ENCODE results near the gene GPR39. TPM values are rescaled to one million over a fixed set of nuclear protein-coding genes. Genes with fewer than 3 reads are reported as not detected.

The GPR39 gene
- total RNA-seq, 6 donors from 2014 or later = 10.1 to 45.9 (median 24.0) TPM

GRCh38 chr2:132420816-132421805 is 4.5 kb downstream of the GPR39 start:
- Histone ChIP-seq H3K9me3 (no peaks in the 10 kb centered on the region), H3K36me3 (no peaks in the 10 kb centered on the region), H3K4me1 (peaks cover 0 to 19% (median 6%) of the 10 kb centered on the region in 4 donors), H3K4me3 (no peak overlapping the region), H3K27ac (no peak overlapping the region), H3K27me3 (no peaks in the 10 kb centered on the region)
- TF ChIP-seq POLR2A (IDR thresholded peaks at IDR 0.05) = no peak
- no peak for TF ChIP-seq CTCF (IDR thresholded peaks at IDR 0.05)
- TF ChIP-seq EP300 (IDR thresholded peaks at IDR 0.05) = no peak
- TF ChIP-seq POLR2AphosphoS5 (IDR thresholded peaks at IDR 0.05) = no peak
- DNase-seq (no peak), ATAC-seq (ENCODE audit: low FRiP score in 2 of 2) (no peak)
- WGBS, 2 donors = 68 to 80% methylated on average over 2 of the region's 2 CpGs

- ATAC-seq (ENCODE audit: low FRiP score in 2 of 2) (no peak), DNase-seq (no peak)
- H3K27me3 ChIP-seq = no peaks in the 10 kb centered on the region
- H3K9me3 ChIP-seq = no peaks in the 10 kb centered on the region
- TF ChIP-seq POLR2AphosphoS5 (IDR thresholded peaks at IDR 0.05) (no peak), EP300 (IDR thresholded peaks at IDR 0.05) (no peak), POLR2A (IDR thresholded peaks at IDR 0.05) (no peak), CTCF (IDR thresholded peaks at IDR 0.05) (no peak)
- peaks cover 0 to 4% (median 0%) of the 10 kb centered on the region in 4 donors for H3K4me1 ChIP-seq
- H3K36me3 ChIP-seq = no peaks in the 10 kb centered on the region
- WGBS, 2 donors = 96 to 98% methylated on average over 6 of the region's 6 CpGs
- no peak overlapping the region for H3K4me3 ChIP-seq
- H3K27ac ChIP-seq = no peak overlapping the region
Measured at GRCh38 chr2:132422736-132423135, 6.1 kb downstream of the GPR39 start.

GRCh38 chr2:132424526-132425121 is 8.0 kb downstream of the GPR39 start:
- Histone ChIP-seq H3K27me3 (no peaks in the 10 kb centered on the region), H3K36me3 (no peaks in the 10 kb centered on the region), H3K27ac (no peak overlapping the region), H3K4me1 (peaks cover 0 to 3% (median 0%) of the 10 kb centered on the region in 4 donors), H3K4me3 (no peak overlapping the region), H3K9me3 (no peaks in the 10 kb centered on the region)
- TF ChIP-seq CTCF (IDR thresholded peaks at IDR 0.05) (no peak), EP300 (IDR thresholded peaks at IDR 0.05) (no peak), POLR2A (IDR thresholded peaks at IDR 0.05) (no peak), POLR2AphosphoS5 (IDR thresholded peaks at IDR 0.05) (no peak)
- WGBS, 2 donors = 82 to 86% methylated on average over 5 of the region's 5 CpGs
- ATAC-seq (ENCODE audit: low FRiP score in 2 of 2) (peak; percentile 23 to 93), DNase-seq (no peak)

- Histone ChIP-seq H3K9me3 (no peaks in the 10 kb centered on the region), H3K27me3 (no peaks in the 10 kb centered on the region), H3K27ac (no peak overlapping the region), H3K36me3 (no peaks in the 10 kb centered on the region), H3K4me3 (no peak overlapping the region), H3K4me1 (peaks cover 0 to 1% (median 0%) of the 10 kb centered on the region in 4 donors)
- DNase-seq = no peak
- no peak for TF ChIP-seq POLR2A (IDR thresholded peaks at IDR 0.05)
- ATAC-seq (ENCODE audit: low FRiP score in 2 of 2) = no peak
- 52 to 77% methylated on average over 3 of the region's 3 CpGs for WGBS, 2 donors
Measured at GRCh38 chr2:132426033-132426432, 9.4 kb downstream of the GPR39 start.

- DNase-seq = no peak
- no peak for ATAC-seq (ENCODE audit: low FRiP score in 2 of 2)
- Histone ChIP-seq H3K4me3 (no peak overlapping the region), H3K4me1 (no peaks in the 10 kb centered on the region), H3K9me3 (peaks cover 0 to 3% (median under 1%) of the 10 kb centered on the region in 4 donors), H3K27me3 (no peaks in the 10 kb centered on the region), H3K27ac (no peak overlapping the region), H3K36me3 (no peaks in the 10 kb centered on the region)
- TF ChIP-seq POLR2A (IDR thresholded peaks at IDR 0.05) = no peak
- no peak for TF ChIP-seq EP300 (IDR thresholded peaks at IDR 0.05)
- no peak for TF ChIP-seq CTCF (IDR thresholded peaks at IDR 0.05)
- no peak for TF ChIP-seq POLR2AphosphoS5 (IDR thresholded peaks at IDR 0.05)
- WGBS, 2 donors = 85 to 91% methylated on average over 5 of the region's 5 CpGs
Measured at GRCh38 chr2:132426656-132427055, 10.1 kb downstream of the GPR39 start.

Measured in upper lobe of left lung (tissue), 6 donors.